Lung (tissue), 12 donors: ENCODE data around the gene PPP1R8. TPM values are rescaled to one million over a fixed set of nuclear protein-coding genes. Genes with fewer than 3 reads are reported as not detected.

Source experiments
- ATAC-seq: fragments of 200-7000 bp; cut with Tn5 transposase; one replicate; pipeline ENCODE4 v1.9.1; 2020; ENCODE audit warnings: moderate number of reproducible peaks; ENCODE audit not compliant: insufficient read depth, low FRiP score
- DNase-seq, 3 donors: peaks; one replicate each; pipeline ENCODE4 v3.0.0-alpha.2; 2013 to 2017
- H3K27ac ChIP-seq, 2 donors: one replicate each; pipeline ENCODE4 v1.5.1; 2013; ENCODE audit warnings: mild to moderate bottlenecking in 2 of 2, moderate library complexity in 2 of 2, control low read depth in 1 of 2, inconsistent platforms in 1 of 2, low read depth in 1 of 2, low read length in 1 of 2
- H3K27me3 ChIP-seq, 3 donors: one replicate each; pipeline ENCODE4 v1.5.1; 2013; ENCODE audit warnings: low read length in 2 of 3; ENCODE audit not compliant: control insufficient read depth in 3 of 3, insufficient read depth in 3 of 3
- H3K36me3 ChIP-seq, 4 donors: one replicate each; pipeline ENCODE4 v1.5.1; 2013; ENCODE audit warnings: low read length in 4 of 4, mild to moderate bottlenecking in 1 of 4, moderate library complexity in 1 of 4; ENCODE audit not compliant: control insufficient read depth in 4 of 4, insufficient read depth in 4 of 4
- H3K4me1 ChIP-seq, 5 donors: one replicate each; pipeline ENCODE4 v1.5.1; 2013; ENCODE audit warnings: low read length in 5 of 5, mild to moderate bottlenecking in 2 of 5, moderate library complexity in 1 of 5; ENCODE audit not compliant: control insufficient read depth in 5 of 5, insufficient read depth in 5 of 5
- H3K4me3 ChIP-seq: one replicate; pipeline ENCODE4 v1.5.1; 2013; ENCODE audit warnings: mild to moderate bottlenecking, control low read depth, moderate library complexity
- H3K9ac ChIP-seq, 2 donors: one replicate each; pipeline ENCODE4 v1.5.1; 2013; ENCODE audit warnings: low read length in 2 of 2, control low read depth in 1 of 2; ENCODE audit not compliant: insufficient read depth in 1 of 2
- H3K9me3 ChIP-seq, 4 donors: one replicate each; pipeline ENCODE4 v1.5.1; 2013; ENCODE audit warnings: low read length in 3 of 4, mild to moderate bottlenecking in 1 of 4, moderate library complexity in 1 of 4; ENCODE audit not compliant: control insufficient read depth in 4 of 4, insufficient read depth in 3 of 4
- WGBS, 2 donors: extraction: QIAGEN DNeasy Blood & Tissue Kit; methylation state at CpG; one replicate each; pipeline ENCODE4 v1.1.7; 2013; 5-methylcytosine and 5-hydroxymethylcytosine counted together
- polyA plus RNA-seq, 2 donors: library from polyadenylated mRNA; stranded (reverse); fragments of 200-250 nt; gene quantifications; one replicate each; pipeline ENCODE4 v1.2.1, GENCODE V29; 2013
- total RNA-seq, 2 donors: library from RNA; depleted of rRNA in 1 of 2; stranded (reverse); fragments of >200 nt in 1 of 2; gene quantifications; one replicate each; pipeline ENCODE4 v1.2.1, GENCODE V29; 2014 to 2021
- TF ChIP-seq, protein P1 (sequence below): IDR thresholded peaks from 2 replicates; pipeline ENCODE4 v1.5.1; 2012; ENCODE audit warnings: mild to moderate bottlenecking; ENCODE audit errors: control extremely low read depth, extremely low read depth
- donor health status: control.
- donor health status: control.
- donor health status: Bipolar disorder and iron deficiency.
- donor health status: healthy.
- donor health status: DM: yes; HTN: yes; CAD: no.

PPP1R8 gene
- total and polyA plus RNA-seq, 4 donors, result 20.9 to 37.0 (median 33.4) TPM

DNA sequence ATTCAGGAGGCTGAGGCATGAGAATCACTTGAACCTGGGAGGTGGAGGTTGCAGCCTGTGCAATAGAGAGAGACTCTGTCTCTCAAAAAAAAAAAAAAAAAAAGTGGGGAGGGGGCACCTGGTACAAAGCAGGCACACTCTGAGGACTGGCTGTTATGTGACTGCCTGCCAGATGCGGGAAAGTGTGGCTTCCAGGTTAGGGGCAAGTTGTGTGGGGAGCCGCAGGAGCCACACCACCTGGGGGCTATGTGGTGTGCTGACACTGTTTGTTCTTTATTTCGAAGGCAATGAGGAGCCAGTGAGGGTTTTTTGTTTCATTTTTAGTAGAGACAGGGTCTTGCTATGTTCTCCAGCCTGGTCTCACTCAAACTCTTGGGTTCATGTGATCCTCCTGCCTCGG is 47.5 kb downstream of the PPP1R8 start:
- no peak for DNase-seq
- WGBS, 2 donors, result 86 to 89% methylated on average over 4 of the region's 4 CpGs
- Histone ChIP-seq H3K4me1 (no peaks in the 10 kb centered on the region), H3K9ac (no peak overlapping the region), H3K36me3 (peaks cover 0 to 8% (median 0%) of the 10 kb centered on the region in 4 donors), H3K27ac (no peak overlapping the region), H3K9me3 (no peaks in the 10 kb centered on the region), H3K27me3 (peaks cover 0 to 1% (median 0%) of the 10 kb centered on the region in 3 donors), H3K4me3 (no peak overlapping the region)
- no peak for ATAC-seq
- TF ChIP-seq, protein P1, sequence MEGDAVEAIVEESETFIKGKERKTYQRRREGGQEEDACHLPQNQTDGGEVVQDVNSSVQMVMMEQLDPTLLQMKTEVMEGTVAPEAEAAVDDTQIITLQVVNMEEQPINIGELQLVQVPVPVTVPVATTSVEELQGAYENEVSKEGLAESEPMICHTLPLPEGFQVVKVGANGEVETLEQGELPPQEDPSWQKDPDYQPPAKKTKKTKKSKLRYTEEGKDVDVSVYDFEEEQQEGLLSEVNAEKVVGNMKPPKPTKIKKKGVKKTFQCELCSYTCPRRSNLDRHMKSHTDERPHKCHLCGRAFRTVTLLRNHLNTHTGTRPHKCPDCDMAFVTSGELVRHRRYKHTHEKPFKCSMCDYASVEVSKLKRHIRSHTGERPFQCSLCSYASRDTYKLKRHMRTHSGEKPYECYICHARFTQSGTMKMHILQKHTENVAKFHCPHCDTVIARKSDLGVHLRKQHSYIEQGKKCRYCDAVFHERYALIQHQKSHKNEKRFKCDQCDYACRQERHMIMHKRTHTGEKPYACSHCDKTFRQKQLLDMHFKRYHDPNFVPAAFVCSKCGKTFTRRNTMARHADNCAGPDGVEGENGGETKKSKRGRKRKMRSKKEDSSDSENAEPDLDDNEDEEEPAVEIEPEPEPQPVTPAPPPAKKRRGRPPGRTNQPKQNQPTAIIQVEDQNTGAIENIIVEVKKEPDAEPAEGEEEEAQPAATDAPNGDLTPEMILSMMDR, result no peak

DNA sequence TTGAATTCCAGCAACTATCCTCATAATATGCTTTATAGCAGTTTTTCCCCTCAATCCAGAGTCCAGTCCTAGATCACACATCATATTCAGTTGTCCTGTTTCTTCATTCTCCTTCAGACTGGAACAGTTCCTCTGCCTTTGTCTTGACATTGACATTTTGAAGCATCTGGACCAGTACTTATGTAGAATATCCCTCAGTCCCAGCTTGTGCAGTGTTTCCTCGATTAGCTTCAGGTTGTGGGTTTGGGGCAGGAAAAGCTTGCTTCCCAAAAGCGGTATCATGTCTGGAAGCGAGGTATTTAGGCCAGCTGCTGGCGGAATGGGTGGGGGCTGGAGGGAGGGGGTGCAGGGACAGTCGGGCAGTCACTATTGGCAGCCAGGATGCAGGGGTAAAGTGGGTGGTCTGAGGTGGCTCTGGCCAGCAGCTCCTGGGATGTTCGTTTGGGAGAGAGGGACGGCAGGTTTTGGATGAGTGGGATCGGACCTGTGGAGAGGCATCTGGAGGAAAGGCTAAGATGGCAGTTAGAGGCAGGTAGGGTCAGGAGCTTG is 48.3 kb downstream of the PPP1R8 start:
- ATAC-seq, result no peak
- no peak overlapping the region for H3K27ac ChIP-seq
- H3K4me3 ChIP-seq, result no peak overlapping the region
- no peak for DNase-seq
- 53 to 59% methylated on average over 8 of the region's 8 CpGs for WGBS, 2 donors
- no peak overlapping the region for H3K9ac ChIP-seq
- peaks cover 0 to 14% (median 0%) of the 10 kb centered on the region in 4 donors for H3K36me3 ChIP-seq
- no peaks in the 10 kb centered on the region for H3K27me3 ChIP-seq
- no peaks in the 10 kb centered on the region for H3K9me3 ChIP-seq
- TF ChIP-seq, protein P1, result no peak
- no peaks in the 10 kb centered on the region for H3K4me1 ChIP-seq

DNA sequence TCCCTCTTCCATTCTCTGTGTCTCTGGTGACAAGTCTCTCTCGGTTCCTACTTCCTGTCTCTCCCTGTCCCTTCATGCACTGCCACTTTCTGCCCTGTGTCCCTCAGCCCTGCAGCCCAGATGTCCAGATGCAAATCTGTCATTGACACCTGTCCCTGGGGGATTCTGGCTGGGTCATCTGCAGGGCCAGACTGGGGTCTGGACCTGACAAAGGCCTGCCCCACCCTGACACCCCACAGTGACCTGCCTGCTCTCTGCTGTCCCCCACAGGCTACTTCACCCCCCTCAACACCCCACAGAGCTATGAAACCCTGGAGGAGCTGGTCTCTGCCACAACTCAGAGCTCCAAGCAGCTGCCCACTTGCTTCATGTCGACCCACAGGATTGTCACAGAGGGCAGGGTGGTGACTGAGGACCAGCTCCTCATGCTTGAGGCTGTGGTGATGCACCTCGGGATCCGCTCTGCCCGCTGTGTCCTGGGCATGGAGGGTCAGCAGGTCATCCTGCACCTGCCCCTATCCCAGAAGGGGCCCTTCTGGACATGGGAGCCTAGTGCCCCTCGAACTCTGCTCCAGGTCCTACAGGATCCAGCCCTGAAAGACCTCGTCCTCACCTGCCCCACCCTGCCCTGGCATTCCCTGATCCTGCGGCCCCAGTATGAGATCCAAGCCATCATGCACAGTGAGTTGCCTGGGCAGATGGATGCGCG is 48.9 kb downstream of the PPP1R8 start:
- H3K9ac ChIP-seq, result no peak overlapping the region
- no peak overlapping the region for H3K27ac ChIP-seq
- 83 to 84% methylated on average over 10 of the region's 10 CpGs for WGBS, 2 donors
- H3K4me1 ChIP-seq, result no peaks in the 10 kb centered on the region
- TF ChIP-seq, protein P1, result no peak
- peaks cover 0 to 15% (median 0%) of the 10 kb centered on the region in 4 donors for H3K36me3 ChIP-seq
- H3K4me3 ChIP-seq, result no peak overlapping the region
- no peaks in the 10 kb centered on the region for H3K9me3 ChIP-seq
- ATAC-seq (no peak), DNase-seq (no peak)
- no peaks in the 10 kb centered on the region for H3K27me3 ChIP-seq

DNA sequence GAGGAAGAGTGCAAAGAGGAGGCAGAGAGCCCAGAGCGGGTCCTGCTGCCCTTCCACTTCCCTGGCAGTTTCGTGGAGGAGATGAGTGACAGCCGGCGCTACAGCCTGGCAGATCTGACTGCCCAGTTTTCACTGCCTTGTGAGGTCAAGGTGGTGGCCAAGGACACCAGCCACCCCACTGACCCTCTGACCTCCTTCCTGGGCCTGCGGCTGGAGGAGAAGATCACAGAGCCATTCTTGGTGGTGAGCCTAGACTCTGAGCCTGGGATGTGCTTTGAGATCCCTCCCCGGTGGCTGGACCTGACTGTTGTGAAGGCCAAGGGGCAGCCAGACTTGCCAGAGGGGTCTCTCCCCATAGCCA is 51.9 kb downstream of the PPP1R8 start:
- Histone ChIP-seq H3K9ac (no peak overlapping the region), H3K36me3 (peaks cover 0 to 20% (median 0%) of the 10 kb centered on the region in 4 donors)

More for the DNA sequence above, 51.9 kb downstream of the PPP1R8 start:
- Histone ChIP-seq H3K9me3 (no peaks in the 10 kb centered on the region), H3K27me3 (no peaks in the 10 kb centered on the region), H3K27ac (peak overlapping the region in 1 of 2 donors; percentile 0), H3K4me1 (no peaks in the 10 kb centered on the region), H3K4me3 (no peak overlapping the region)
- 89 to 94% methylated on average over 6 of the region's 6 CpGs for WGBS, 2 donors
- TF ChIP-seq, protein P1, result no peak
- ATAC-seq (no peak), DNase-seq (no peak)
